ENCODE measurements around the gene SHOX. TPM values are rescaled to one million over a fixed set of nuclear protein-coding genes. Genes with fewer than 3 reads are reported as not detected.

The SHOX gene
- total RNA-seq, 2 donors from 2014 or later, result 0.21 TPM; not detected in 1

DNA sequence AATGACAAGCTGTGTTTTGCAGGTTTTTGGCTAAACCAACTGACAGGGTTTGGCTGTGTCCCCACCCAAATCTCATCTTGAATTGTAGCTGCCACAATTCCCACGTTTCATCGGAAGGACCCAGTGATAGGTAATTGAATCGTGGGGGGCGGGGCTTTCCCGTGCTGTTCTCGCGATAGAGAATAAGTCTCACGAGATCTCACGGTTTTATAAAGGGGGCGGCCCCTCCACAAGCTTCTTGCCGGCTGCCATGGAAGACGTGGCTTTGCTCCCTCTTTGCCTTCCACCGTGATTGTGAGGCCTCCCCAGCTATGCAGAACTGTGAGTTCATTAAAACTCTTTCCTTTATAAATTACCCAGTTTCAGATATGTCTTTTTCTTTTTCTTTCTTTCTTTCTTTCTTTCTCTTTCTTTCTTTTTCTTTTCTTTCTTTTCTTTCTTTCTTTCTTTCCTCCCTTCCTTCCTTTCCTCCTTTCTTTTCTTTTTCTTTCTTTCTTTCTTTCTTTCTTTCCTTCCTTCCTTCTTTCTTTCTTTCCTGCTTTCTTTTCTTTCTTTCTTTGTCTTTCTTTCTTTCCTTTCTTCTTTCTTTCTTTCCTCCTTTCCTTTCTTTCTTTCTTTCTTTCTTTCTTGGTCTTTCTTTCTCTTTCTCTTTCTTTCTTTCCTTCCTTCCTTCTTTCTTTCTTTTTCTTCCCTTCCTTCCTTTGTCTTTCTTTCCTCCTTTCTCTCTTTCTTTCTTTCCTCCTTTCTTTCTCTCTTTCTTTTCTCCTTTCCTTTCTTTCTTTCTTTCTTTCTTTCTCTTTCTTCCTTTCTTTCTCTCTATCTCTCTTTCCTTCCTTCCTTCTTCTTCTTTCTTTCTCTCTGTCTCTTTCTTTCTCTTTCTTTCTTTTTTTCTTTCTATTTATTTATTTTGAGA is 54.8 kb downstream of the SHOX start:
- ATAC-seq (ENCODE audit: insufficient number of reproducible peaks, low FRiP score, low read depth) (no peak), DNase-seq (ENCODE audit: low spot score) (no peak)
- Histone ChIP-seq H3K36me3 (no peaks in the 10 kb centered on the region), H3K4me1 (ENCODE audit: control insufficient read depth in 1 of 2, low read depth in 2 of 2) (no peaks in the 10 kb centered on the region), H3K27ac (no peak overlapping the region), H3K27me3 (replicated peaks; ENCODE audit: insufficient read depth) (no peaks in the 10 kb centered on the region), H3K4me3 (no peak overlapping the region), H3K9me3 (no peaks in the 10 kb centered on the region)
- no peak for TF ChIP-seq CTCF (IDR thresholded peaks at IDR 0.05)

- Histone ChIP-seq H3K27ac (no peak overlapping the region), H3K4me3 (no peak overlapping the region), H3K4me1 (ENCODE audit: control insufficient read depth in 1 of 2, low read depth in 2 of 2) (no peaks in the 10 kb centered on the region), H3K27me3 (replicated peaks; ENCODE audit: insufficient read depth) (no peaks in the 10 kb centered on the region), H3K9me3 (no peaks in the 10 kb centered on the region), H3K36me3 (no peaks in the 10 kb centered on the region)
- no peak for TF ChIP-seq CTCF (IDR thresholded peaks at IDR 0.05)
- no peak for DNase-seq (ENCODE audit: low spot score)
- ATAC-seq (ENCODE audit: insufficient number of reproducible peaks, low FRiP score, low read depth), result no peak
These were observed 59.4 kb downstream of the SHOX start for GRCh38 chrX:689983-690382.

DNA sequence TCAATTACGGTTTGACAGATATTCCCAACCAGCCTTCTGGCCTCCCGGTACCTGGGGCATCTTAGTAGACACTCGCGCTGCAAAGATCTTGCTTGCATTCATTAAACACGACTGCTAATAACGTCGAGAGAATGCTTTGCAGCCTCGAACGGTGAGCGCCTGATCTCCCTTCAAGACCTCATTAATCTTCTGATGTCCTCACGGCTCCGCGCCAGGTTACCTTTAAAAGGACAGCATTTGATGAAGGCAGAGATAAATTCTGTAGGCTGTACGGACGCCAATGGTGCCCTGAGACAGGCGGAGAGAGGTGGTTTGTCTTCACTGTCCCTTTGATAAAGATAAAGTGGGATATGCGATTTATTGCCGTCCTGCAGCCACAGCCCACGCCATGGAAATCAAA is 64.2 kb downstream of the SHOX start:
- no peak for TF ChIP-seq CTCF (IDR thresholded peaks at IDR 0.05)
- H3K4me3 ChIP-seq, result no peak overlapping the region
- DNase-seq (ENCODE audit: low spot score), result no peak
- H3K36me3 ChIP-seq, result no peaks in the 10 kb centered on the region
- no peak overlapping the region for H3K27ac ChIP-seq
- no peaks in the 10 kb centered on the region for H3K4me1 ChIP-seq (ENCODE audit: control insufficient read depth in 1 of 2, low read depth in 2 of 2)
- H3K9me3 ChIP-seq, result no peaks in the 10 kb centered on the region
- no peaks in the 10 kb centered on the region for H3K27me3 ChIP-seq (replicated peaks; ENCODE audit: insufficient read depth)
- ATAC-seq (ENCODE audit: insufficient number of reproducible peaks, low FRiP score, low read depth), result no peak

GRCh38 chrX:698206-698605 is 67.6 kb downstream of the SHOX start:
- ATAC-seq (ENCODE audit: insufficient number of reproducible peaks, low FRiP score, low read depth) (no peak), DNase-seq (ENCODE audit: low spot score) (no peak)
- Histone ChIP-seq H3K27ac (no peak overlapping the region), H3K36me3 (no peaks in the 10 kb centered on the region), H3K27me3 (replicated peaks; ENCODE audit: insufficient read depth) (no peaks in the 10 kb centered on the region), H3K9me3 (no peaks in the 10 kb centered on the region), H3K4me1 (ENCODE audit: control insufficient read depth in 1 of 2, low read depth in 2 of 2) (no peaks in the 10 kb centered on the region), H3K4me3 (no peak overlapping the region)
- TF ChIP-seq CTCF (IDR thresholded peaks at IDR 0.05), result no peak

DNA sequence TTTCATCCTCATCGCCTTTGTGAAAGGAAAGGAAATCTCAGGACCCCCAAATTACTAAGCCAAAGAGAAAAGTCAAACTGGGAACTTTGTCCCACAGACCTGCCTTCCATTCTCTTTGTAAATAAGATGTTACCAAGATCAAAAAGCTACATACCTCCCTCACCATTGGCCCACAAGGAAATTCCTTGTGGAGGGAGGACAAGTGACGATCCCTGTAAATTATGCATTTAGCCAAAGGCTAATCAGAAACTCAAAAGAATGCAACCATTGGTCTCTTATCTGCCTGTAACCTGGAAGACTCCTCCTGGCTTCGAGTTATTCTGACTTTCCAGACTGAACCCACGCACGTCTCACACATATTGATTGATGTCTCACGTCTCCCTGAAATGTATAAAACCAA is 70.3 kb downstream of the SHOX start:
- no peak overlapping the region for H3K4me3 ChIP-seq
- no peaks in the 10 kb centered on the region for H3K9me3 ChIP-seq
- no peak overlapping the region for H3K27ac ChIP-seq
- no peaks in the 10 kb centered on the region for H3K27me3 ChIP-seq (replicated peaks; ENCODE audit: insufficient read depth)
- H3K36me3 ChIP-seq, result no peaks in the 10 kb centered on the region
- no peak for ATAC-seq (ENCODE audit: insufficient number of reproducible peaks, low FRiP score, low read depth)
- no peaks in the 10 kb centered on the region for H3K4me1 ChIP-seq (ENCODE audit: control insufficient read depth in 1 of 2, low read depth in 2 of 2)
- no peak for DNase-seq (ENCODE audit: low spot score)
- no peak for TF ChIP-seq CTCF (IDR thresholded peaks at IDR 0.05)
